ENCODE measurements around the gene PAK1. TPM values are rescaled to one million over a fixed set of nuclear protein-coding genes. Genes with fewer than 3 reads are reported as not detected.

The PAK1 gene
- polyA plus RNA-seq, 4 donors = 35.0 to 64.0 (median 55.2) TPM

DNA sequence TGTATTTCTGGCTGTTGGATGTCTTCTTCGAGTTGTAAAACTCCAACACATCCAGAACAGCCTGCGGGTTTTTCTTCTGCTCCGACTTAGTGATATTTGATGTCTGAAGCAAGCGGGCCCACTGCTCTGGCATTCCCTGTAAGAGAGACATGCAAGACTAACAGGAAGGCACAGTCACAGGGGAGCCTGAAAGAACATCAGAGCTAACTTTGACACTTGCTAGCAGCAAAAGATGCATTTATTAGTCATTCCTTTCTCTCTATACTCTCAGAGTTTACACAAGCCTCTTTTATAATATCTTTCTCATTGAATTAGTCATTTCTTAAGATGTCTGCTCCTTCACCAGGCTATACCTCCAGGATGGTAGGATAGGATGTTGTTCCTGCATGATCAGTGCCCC, 94.6 kb downstream of the PAK1 start:
- peaks cover 3 to 26% (median 10%) of the 10 kb centered on the region in 3 donors for H3K4me1 ChIP-seq (ENCODE audit: control insufficient read depth in 3 of 3, insufficient read depth in 2 of 3, low read depth in 1 of 3, low read length in 2 of 3)
- 95 to 96% (median 96%) methylated on average over 4 of the region's 4 CpGs for WGBS, 3 donors
- H3K27me3 ChIP-seq (ENCODE audit: control insufficient read depth in 3 of 3, insufficient read depth in 3 of 3, low read length in 3 of 3) = no peaks in the 10 kb centered on the region
- no peak overlapping the region for H3K27ac ChIP-seq (ENCODE audit: low read depth in 1 of 3, low read length in 2 of 3)
- DNase-seq (no peak), FAIRE-seq (no peak)
- H3K4me3 ChIP-seq (ENCODE audit: low read depth in 1 of 3, low read length in 3 of 3) = no peak overlapping the region
- H3K36me3 ChIP-seq (ENCODE audit: control insufficient read depth in 3 of 3, insufficient read depth in 2 of 3, low read depth in 1 of 3, low read length in 3 of 3) = peaks cover 0 to 26% (median 13%) of the 10 kb centered on the region in 3 donors
- no peaks in the 10 kb centered on the region for H3K9me3 ChIP-seq (ENCODE audit: control insufficient read depth in 2 of 2, insufficient read depth in 1 of 2, low read depth in 1 of 2, low read length in 1 of 2)

DNA sequence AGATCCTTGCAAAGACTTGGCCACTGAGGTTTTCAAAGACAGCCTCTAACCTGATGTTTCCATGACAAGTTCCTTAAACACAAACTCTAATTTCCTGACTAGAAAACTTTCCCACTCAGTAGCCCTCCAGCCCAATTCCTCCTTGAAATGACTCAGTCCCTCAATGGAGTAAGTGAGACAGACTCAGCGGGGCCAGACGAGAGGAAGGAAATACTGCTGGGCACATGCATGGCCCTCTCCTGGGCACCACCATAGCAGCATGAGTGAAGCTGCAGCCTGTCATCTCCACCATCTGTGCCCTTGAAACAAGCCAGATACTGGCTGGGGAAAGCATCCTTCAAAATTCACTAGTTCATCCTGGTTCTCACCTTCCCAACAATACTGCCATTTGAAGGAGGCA, 96.2 kb downstream of the PAK1 start:
- FAIRE-seq (no peak), DNase-seq (no peak)
- no peak overlapping the region for H3K4me3 ChIP-seq (ENCODE audit: low read depth in 1 of 3, low read length in 3 of 3)
- peaks cover 3 to 26% (median 10%) of the 10 kb centered on the region in 3 donors for H3K4me1 ChIP-seq (ENCODE audit: control insufficient read depth in 3 of 3, insufficient read depth in 2 of 3, low read depth in 1 of 3, low read length in 2 of 3)
- WGBS, 3 donors = 83 to 97% (median 93%) methylated on average over 2 of the region's 2 CpGs
- H3K27ac ChIP-seq (ENCODE audit: low read depth in 1 of 3, low read length in 2 of 3) = no peak overlapping the region
- peaks cover 2 to 26% (median 15%) of the 10 kb centered on the region in 3 donors for H3K36me3 ChIP-seq (ENCODE audit: control insufficient read depth in 3 of 3, insufficient read depth in 2 of 3, low read depth in 1 of 3, low read length in 3 of 3)
- no peaks in the 10 kb centered on the region for H3K27me3 ChIP-seq (ENCODE audit: control insufficient read depth in 3 of 3, insufficient read depth in 3 of 3, low read length in 3 of 3)
- no peaks in the 10 kb centered on the region for H3K9me3 ChIP-seq (ENCODE audit: control insufficient read depth in 2 of 2, insufficient read depth in 1 of 2, low read depth in 1 of 2, low read length in 1 of 2)

DNA sequence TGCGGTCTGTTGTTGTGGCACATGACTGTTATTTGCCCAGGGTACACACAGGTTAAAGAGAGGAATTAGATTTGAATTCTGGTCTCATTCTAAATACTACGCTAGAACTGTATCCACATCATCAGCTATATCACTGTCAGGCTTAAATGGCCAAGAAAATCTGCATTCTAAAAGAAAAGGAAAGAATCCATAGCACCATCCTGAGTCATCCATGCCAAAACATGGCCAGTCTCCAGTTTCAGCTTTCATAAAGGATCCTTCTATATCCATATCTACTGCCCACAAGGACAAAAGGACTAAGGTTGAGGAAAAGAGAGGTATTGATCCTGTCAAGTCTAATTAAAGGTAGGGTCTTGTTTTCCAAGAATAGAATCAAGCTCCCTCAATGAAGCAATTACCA, 98.8 kb downstream of the PAK1 start:
- Histone ChIP-seq H3K27me3 (ENCODE audit: control insufficient read depth in 3 of 3, insufficient read depth in 3 of 3, low read length in 3 of 3) (no peaks in the 10 kb centered on the region), H3K36me3 (ENCODE audit: control insufficient read depth in 3 of 3, insufficient read depth in 2 of 3, low read depth in 1 of 3, low read length in 3 of 3) (peaks cover 2 to 24% (median 24%) of the 10 kb centered on the region in 3 donors), H3K4me1 (ENCODE audit: control insufficient read depth in 3 of 3, insufficient read depth in 2 of 3, low read depth in 1 of 3, low read length in 2 of 3) (peaks cover 0 to 5% (median 0%) of the 10 kb centered on the region in 3 donors), H3K9me3 (ENCODE audit: control insufficient read depth in 2 of 2, insufficient read depth in 1 of 2, low read depth in 1 of 2, low read length in 1 of 2) (no peaks in the 10 kb centered on the region), H3K27ac (ENCODE audit: low read depth in 1 of 3, low read length in 2 of 3) (no peak overlapping the region), H3K4me3 (ENCODE audit: low read depth in 1 of 3, low read length in 3 of 3) (no peak overlapping the region)
- 98 to 100% (median 100%) methylated on average over 2 of the region's 2 CpGs for WGBS, 3 donors
- DNase-seq (no peak), FAIRE-seq (no peak)

DNA sequence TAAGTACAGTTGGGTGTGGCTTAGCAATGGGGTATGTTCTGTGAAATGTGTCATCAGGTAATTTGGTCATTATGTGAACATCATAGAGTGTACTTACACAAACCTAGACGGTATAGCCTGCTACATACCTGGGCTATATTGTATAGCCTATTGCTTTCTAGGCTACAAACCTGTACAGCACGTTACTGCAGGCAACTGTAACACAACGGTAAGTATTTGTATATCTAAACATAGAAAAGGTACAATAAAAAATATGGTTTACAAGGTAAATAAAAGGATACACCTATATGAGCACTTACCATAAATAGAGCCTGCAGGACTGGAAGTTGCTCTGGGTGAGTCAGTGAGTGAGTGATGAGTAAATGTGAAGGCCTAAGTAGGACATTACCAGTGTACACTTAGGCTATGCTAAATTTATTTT, 99.3 kb downstream of the PAK1 start:
- 53 to 76% (median 71%) methylated on average over 3 of the region's 3 CpGs for WGBS, 3 donors
- H3K4me1 ChIP-seq (ENCODE audit: control insufficient read depth in 3 of 3, insufficient read depth in 2 of 3, low read depth in 1 of 3, low read length in 2 of 3) = peaks cover 0 to under 1% (median 0%) of the 10 kb centered on the region in 3 donors
- H3K27me3 ChIP-seq (ENCODE audit: control insufficient read depth in 3 of 3, insufficient read depth in 3 of 3, low read length in 3 of 3) = no peaks in the 10 kb centered on the region
- FAIRE-seq (no peak), DNase-seq (peak in 1 of 2 donors; percentile 49)
- H3K36me3 ChIP-seq (ENCODE audit: control insufficient read depth in 3 of 3, insufficient read depth in 2 of 3, low read depth in 1 of 3, low read length in 3 of 3) = peaks cover 2 to 24% (median 23%) of the 10 kb centered on the region in 3 donors
- H3K9me3 ChIP-seq (ENCODE audit: control insufficient read depth in 2 of 2, insufficient read depth in 1 of 2, low read depth in 1 of 2, low read length in 1 of 2) = no peaks in the 10 kb centered on the region
- no peak overlapping the region for H3K4me3 ChIP-seq (ENCODE audit: low read depth in 1 of 3, low read length in 3 of 3)
- H3K27ac ChIP-seq (ENCODE audit: low read depth in 1 of 3, low read length in 2 of 3) = no peak overlapping the region

- H3K27ac ChIP-seq (ENCODE audit: low read depth in 1 of 3, low read length in 2 of 3) = no peak overlapping the region
These were observed 99.8 kb downstream of the PAK1 start for GRCh38 chr11:77374108-77374507.

DNA sequence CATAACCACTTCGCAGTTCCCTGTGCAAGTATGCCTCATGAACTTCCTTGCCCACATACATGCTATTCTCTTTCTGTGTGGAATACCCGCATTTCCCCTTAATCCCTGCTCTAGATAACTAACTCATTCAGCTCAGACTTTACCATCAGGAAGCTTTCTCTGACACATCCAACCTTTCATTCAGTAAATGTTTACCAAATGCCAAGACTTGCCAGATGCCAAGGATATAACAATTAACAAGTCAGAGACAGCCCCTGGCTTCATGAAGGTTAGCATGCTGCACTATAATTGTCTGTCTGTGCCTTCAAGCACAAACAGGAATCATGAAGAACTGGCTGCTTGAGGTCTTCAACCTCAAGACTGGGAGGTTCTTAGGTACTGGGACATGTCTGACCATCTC, 101.2 kb downstream of the PAK1 start:
- Histone ChIP-seq H3K9me3 (ENCODE audit: control insufficient read depth in 2 of 2, insufficient read depth in 1 of 2, low read depth in 1 of 2, low read length in 1 of 2) (no peaks in the 10 kb centered on the region), H3K27ac (ENCODE audit: low read depth in 1 of 3, low read length in 2 of 3) (no peak overlapping the region), H3K4me1 (ENCODE audit: control insufficient read depth in 3 of 3, insufficient read depth in 2 of 3, low read depth in 1 of 3, low read length in 2 of 3) (no peaks in the 10 kb centered on the region), H3K27me3 (ENCODE audit: control insufficient read depth in 3 of 3, insufficient read depth in 3 of 3, low read length in 3 of 3) (no peaks in the 10 kb centered on the region), H3K4me3 (ENCODE audit: low read depth in 1 of 3, low read length in 3 of 3) (no peak overlapping the region), H3K36me3 (ENCODE audit: control insufficient read depth in 3 of 3, insufficient read depth in 2 of 3, low read depth in 1 of 3, low read length in 3 of 3) (peaks cover 2 to 19% (median 14%) of the 10 kb centered on the region in 3 donors)
- no peak for DNase-seq
- FAIRE-seq = no peak
- 94 to 96% (median 95%) methylated on average over 2 of the region's 2 CpGs for WGBS, 3 donors

More at GRCh38 chr11:77374108-77374507, 99.8 kb downstream of the PAK1 start:
- Histone ChIP-seq H3K9me3 (ENCODE audit: control insufficient read depth in 2 of 2, insufficient read depth in 1 of 2, low read depth in 1 of 2, low read length in 1 of 2) (no peaks in the 10 kb centered on the region), H3K4me3 (ENCODE audit: low read depth in 1 of 3, low read length in 3 of 3) (no peak overlapping the region), H3K36me3 (ENCODE audit: control insufficient read depth in 3 of 3, insufficient read depth in 2 of 3, low read depth in 1 of 3, low read length in 3 of 3) (peaks cover 2 to 22% (median 22%) of the 10 kb centered on the region in 3 donors), H3K4me1 (ENCODE audit: control insufficient read depth in 3 of 3, insufficient read depth in 2 of 3, low read depth in 1 of 3, low read length in 2 of 3) (no peaks in the 10 kb centered on the region), H3K27me3 (ENCODE audit: control insufficient read depth in 3 of 3, insufficient read depth in 3 of 3, low read length in 3 of 3) (no peaks in the 10 kb centered on the region)
- DNase-seq (no peak), FAIRE-seq (no peak)
- 66 to 85% (median 76%) methylated on average over 1 of the region's 1 CpG for WGBS, 3 donors

GRCh38 chr11:77371646-77372045, 102.2 kb downstream of the PAK1 start:
- peaks cover 2 to 17% (median 12%) of the 10 kb centered on the region in 3 donors for H3K36me3 ChIP-seq (ENCODE audit: control insufficient read depth in 3 of 3, insufficient read depth in 2 of 3, low read depth in 1 of 3, low read length in 3 of 3)
- H3K27me3 ChIP-seq (ENCODE audit: control insufficient read depth in 3 of 3, insufficient read depth in 3 of 3, low read length in 3 of 3) = no peaks in the 10 kb centered on the region
- DNase-seq (no peak), FAIRE-seq (no peak)
- no peak overlapping the region for H3K4me3 ChIP-seq (ENCODE audit: low read depth in 1 of 3, low read length in 3 of 3)
- no peaks in the 10 kb centered on the region for H3K9me3 ChIP-seq (ENCODE audit: control insufficient read depth in 2 of 2, insufficient read depth in 1 of 2, low read depth in 1 of 2, low read length in 1 of 2)
- H3K4me1 ChIP-seq (ENCODE audit: control insufficient read depth in 3 of 3, insufficient read depth in 2 of 3, low read depth in 1 of 3, low read length in 2 of 3) = no peaks in the 10 kb centered on the region
- no peak overlapping the region for H3K27ac ChIP-seq (ENCODE audit: low read depth in 1 of 3, low read length in 2 of 3)

GRCh38 chr11:77370217-77370616, 103.7 kb downstream of the PAK1 start:
- peaks cover 2 to 15% (median 12%) of the 10 kb centered on the region in 3 donors for H3K36me3 ChIP-seq (ENCODE audit: control insufficient read depth in 3 of 3, insufficient read depth in 2 of 3, low read depth in 1 of 3, low read length in 3 of 3)
- 68 to 92% (median 85%) methylated on average over 1 of the region's 1 CpG for WGBS, 3 donors
- no peaks in the 10 kb centered on the region for H3K4me1 ChIP-seq (ENCODE audit: control insufficient read depth in 3 of 3, insufficient read depth in 2 of 3, low read depth in 1 of 3, low read length in 2 of 3)
- H3K4me3 ChIP-seq (ENCODE audit: low read depth in 1 of 3, low read length in 3 of 3) = no peak overlapping the region
- H3K9me3 ChIP-seq (ENCODE audit: control insufficient read depth in 2 of 2, insufficient read depth in 1 of 2, low read depth in 1 of 2, low read length in 1 of 2) = no peaks in the 10 kb centered on the region
- FAIRE-seq (no peak), DNase-seq (no peak)
- H3K27ac ChIP-seq (ENCODE audit: low read depth in 1 of 3, low read length in 2 of 3) = no peak overlapping the region
- no peaks in the 10 kb centered on the region for H3K27me3 ChIP-seq (ENCODE audit: control insufficient read depth in 3 of 3, insufficient read depth in 3 of 3, low read length in 3 of 3)

- Histone ChIP-seq H3K9me3 (ENCODE audit: control insufficient read depth in 2 of 2, insufficient read depth in 1 of 2, low read depth in 1 of 2, low read length in 1 of 2) (no peaks in the 10 kb centered on the region), H3K36me3 (ENCODE audit: control insufficient read depth in 3 of 3, insufficient read depth in 2 of 3, low read depth in 1 of 3, low read length in 3 of 3) (peaks cover 0 to 9% (median 8%) of the 10 kb centered on the region in 3 donors), H3K4me3 (ENCODE audit: low read depth in 1 of 3, low read length in 3 of 3) (no peak overlapping the region), H3K27me3 (ENCODE audit: control insufficient read depth in 3 of 3, insufficient read depth in 3 of 3, low read length in 3 of 3) (no peaks in the 10 kb centered on the region), H3K4me1 (ENCODE audit: control insufficient read depth in 3 of 3, insufficient read depth in 2 of 3, low read depth in 1 of 3, low read length in 2 of 3) (no peaks in the 10 kb centered on the region), H3K27ac (ENCODE audit: low read depth in 1 of 3, low read length in 2 of 3) (no peak overlapping the region)
- FAIRE-seq (no peak), DNase-seq (no peak)
- WGBS, 3 donors = 79 to 97% (median 97%) methylated on average over 3 of the region's 3 CpGs
These were observed 112.7 kb downstream of the PAK1 start for GRCh38 chr11:77361184-77361583.
